DMS53 treated with DMSO at 0.1 percent for 48 hours (cell line): ENCODE results near the gene REV3L.
"Not testable (repeated sequence)": the region's sequence is repeated elsewhere in the genome, so short reads cannot be mapped to it uniquely, and the experiment has no call there.

Experiments used
- DNase-seq: peaks from one replicate; lab custom pipeline; 2025; ENCODE audit not compliant: unreplicated experiment; lab: John Stamatoyannopoulos, UW

Gene REV3L

GRCh38 chr6:111300938-111301800 is 181.8 kb downstream of the REV3L start:
- DNase-seq = not testable (repeated sequence)

DNA sequence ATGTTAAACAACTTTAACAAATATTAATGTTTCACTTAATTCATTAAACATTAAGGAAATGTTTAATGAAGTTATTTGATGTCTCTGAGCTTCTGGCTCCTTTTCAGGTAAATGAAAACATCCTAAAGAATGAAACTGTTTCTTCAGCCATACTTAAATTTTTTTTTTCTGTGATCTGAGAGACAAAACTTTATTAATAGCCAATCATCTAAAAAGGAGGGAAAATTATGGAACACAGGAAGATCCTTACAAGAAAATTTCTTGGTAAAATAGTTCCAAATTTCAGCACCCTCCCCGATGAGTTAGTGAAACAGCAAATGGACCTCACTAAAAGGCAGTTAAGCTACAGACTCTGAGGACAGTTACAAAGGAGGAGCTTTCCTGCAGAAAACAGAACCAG is 185.2 kb downstream of the REV3L start:
- DNase-seq = no peak

- no peak for DNase-seq
Measured at GRCh38 chr6:111294374-111294967, 188.5 kb downstream of the REV3L start.

DNA sequence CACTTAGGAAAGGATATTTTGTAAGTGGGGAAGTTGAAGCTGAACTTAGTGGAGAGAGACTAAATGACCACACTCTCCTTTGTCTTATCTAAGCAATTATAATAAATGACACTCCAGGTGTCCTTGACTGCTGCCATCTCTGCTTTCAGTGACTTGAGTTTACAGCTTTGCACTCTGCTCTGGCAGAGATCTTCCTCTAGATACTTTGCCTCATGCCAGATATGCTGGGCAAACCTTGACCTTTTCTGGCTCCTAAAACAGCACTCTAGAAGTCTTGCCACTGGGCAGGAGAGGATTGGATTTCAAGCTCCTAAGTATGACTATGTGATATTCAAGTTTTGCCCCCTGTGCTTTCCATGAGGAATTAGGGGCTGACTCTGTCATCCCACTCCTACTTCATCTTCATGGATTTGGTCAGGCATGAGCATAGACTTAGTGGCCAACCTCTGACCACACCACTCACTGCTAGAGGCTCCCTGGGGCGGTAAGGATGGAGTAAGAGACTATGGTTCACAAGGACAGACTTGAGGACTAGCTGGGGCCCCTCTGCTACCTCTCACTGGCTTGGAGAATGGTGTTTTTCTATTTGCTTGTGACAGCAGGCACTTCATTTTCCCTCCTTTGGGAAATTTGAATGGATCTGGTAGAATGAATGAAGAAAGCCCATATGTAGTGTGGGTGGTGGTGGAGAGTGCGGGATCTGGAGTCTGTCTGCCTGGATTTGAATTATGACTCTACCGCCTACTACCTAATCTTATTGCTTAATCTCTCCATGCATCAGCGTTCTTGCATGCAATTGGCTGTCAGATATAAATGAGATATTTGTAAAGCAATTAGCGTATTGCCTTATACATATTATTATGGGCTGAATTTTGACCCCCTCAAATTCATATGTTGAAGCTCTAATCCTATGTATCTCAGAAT is 191.4 kb downstream of the REV3L start:
- no peak for DNase-seq

DNA sequence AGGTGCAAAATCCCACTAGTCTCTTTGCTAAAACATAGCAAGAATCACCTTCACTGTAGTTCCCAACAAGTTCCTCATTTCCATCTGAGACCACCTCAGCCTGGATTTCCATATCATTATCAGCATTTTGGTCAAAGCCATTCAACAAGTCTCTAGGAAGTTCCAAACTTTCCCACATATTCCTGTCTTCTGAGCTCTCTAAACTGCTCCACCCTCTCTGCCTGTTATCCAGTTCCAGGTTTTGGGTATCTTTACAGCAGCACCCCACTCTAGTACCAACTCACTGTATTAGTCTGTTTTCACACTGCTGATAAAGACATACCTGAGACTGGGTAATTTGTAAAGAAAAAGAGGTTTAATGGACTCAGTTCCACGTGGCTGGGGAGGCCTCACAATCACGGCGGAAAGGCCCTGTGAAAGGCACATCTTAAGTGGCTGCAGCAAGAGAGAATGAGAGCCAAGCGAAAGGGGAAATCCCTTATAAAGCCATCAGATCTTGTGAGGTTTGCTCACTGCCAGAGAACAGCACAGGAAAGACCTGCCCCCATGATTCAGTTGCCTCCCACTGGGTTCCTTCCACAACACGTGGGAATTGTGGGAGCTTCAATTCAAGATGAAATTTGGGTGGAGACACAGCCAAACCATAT is 192.2 kb downstream of the REV3L start:
- not testable (repeated sequence) for DNase-seq

DNA sequence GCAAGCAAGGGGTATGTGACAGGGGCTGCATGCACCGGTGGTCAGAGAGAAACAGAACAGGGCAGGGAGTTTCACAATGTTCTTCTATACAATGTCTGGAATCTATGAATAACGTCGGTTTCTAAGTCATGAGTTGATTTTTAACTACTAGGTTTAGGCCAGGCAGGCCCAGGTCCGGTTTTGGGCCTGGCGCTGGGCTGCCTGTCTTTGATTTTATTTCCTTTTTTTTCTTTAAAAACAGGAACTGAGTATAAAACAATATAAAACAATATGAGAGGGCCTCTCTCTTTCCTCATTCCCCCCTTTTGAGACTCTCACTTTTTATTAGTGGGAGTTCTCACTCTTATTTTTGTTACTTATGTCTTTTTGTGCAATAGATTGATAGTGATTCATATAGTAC is 198.7 kb downstream of the REV3L start:
- DNase-seq = not testable (repeated sequence)

DNA sequence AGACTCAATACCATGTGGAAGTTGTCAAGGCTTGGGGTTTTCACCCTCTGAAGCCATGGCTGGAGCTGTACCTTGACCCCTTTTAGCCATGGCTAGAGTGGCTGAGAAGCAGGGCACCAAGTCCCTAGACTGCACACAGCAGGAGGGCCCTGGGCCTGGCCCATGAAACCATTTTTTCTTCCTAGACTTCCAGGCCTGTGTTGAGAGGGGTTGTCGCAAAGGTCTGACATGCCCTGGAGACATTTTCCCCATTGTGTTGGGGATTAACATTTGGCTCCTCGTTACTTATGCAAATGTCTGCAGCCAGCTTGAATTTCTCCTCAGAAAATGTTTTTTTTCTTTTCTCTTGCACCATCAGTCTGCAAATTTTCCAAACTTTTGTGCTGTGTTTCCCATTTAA is 199.3 kb downstream of the REV3L start:
- no peak for DNase-seq

- DNase-seq = no peak
Measured at GRCh38 chr6:111282515-111282914, 200.5 kb downstream of the REV3L start.

DNA sequence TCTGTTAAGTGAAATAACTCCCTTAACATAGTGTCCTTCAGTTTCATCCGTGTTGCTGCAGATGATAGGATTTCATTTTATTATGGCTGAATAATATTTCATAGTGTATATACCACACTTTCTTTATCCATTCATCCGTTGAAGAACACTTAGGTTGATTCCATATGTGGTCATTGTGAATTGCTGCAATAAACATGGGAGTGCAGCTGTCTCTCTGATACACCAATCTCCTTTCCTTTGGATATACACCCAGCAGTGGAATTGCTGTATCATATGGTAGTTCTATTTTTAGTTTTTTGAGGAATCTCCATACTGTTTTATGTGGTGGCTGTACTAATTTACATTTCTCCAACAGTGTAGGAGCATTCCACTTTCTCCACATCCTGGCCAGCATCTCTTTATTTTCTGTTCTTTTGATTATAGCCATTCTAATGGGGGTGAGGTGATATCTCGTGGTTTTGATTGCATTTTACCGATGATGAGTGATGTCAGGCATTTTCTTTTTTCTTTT is 202.5 kb downstream of the REV3L start:
- no peak for DNase-seq

GRCh38 chr6:111278731-111279130 is 204.3 kb downstream of the REV3L start:
- DNase-seq = no peak

- DNase-seq = no peak
Measured at GRCh38 chr6:111277819-111278218, 205.2 kb downstream of the REV3L start.

DNA sequence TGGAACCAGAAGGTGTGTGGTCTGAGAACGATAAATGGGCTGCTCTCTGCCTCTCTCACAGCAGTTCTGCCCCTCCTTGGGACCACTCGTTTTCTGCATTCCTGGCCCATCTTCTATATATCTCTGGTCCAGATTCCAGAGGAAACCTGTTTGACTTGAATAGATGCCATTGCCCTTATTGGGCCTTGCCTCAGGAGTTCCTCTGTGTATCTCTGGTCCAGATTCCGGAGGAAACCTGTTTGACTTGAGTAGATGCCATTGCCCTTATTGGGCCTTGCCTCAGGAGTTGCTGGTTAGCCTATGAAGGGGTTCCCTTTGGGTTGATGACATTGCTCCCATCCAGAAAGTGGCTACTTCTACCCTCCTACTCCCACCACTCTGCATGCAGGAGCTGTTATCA is 206.3 kb downstream of the REV3L start:
- DNase-seq = no peak

DNA sequence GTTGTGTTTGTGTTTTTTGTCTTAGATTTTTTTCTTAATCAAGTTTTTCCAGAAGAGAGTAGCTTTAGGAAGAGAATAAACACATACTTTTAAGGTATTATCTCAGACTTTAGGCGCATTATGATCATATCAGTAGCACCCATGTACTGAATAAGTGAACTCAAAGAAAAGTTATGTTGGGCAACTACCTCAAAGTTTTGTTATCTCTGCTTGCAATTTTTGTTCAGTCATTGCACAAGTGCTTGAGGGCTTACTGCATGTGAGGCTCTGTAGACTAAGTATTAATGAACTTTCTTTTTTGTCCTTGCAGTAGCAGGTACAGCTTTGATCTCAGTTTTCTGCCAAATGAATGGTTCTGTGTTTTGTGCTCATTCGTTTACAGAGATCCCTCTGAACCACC is 206.7 kb downstream of the REV3L start:
- DNase-seq = no peak

DNA sequence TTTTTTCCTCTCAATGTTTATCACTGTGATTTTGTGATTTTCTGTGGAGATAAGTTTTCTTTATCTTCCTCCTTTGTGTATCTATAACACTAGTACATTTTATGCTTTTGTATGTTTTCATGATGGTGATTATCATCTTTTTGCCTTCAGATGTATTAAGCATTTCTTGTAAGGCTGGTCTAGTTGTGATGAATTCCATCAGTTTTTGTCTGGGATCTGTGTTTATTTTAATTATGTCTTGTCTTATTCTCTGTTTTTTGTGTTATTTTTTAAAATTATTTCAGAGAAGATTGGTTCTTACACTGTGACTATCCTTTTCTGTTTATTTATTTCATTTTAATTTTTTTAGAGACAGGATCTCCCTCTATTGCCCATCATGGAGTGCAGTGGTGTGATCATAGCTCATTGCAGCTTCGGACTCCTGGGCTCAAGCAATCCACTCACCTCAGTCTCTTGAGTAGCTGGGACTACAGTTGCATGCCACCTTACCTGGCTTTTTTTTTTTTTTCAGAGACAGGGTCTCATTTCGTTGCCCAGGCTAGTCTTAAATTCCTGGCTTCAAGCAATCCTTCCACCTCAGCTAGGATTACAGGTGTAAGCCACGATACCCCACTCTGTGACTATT is 208.3 kb downstream of the REV3L start:
- DNase-seq = no peak

DNA sequence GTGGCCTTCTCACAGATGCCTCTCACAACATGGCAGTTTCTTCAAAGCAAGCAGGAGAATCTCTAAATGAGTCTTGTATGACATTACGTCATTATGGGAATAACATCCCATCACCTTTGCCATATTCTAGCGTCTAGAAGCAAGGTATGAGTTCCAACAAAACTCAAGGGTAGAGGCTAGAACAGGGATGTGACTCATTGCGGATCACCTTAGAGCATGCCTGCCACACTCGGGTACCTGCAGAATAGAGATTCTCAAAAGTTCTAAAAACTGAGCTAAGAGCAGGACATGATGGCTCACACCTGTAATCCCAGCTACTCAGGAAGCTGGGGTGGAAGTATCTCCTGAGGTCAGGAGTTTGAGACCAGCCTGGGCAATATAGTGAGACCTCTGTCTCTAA is 212.9 kb downstream of the REV3L start:
- DNase-seq = no peak

DNA sequence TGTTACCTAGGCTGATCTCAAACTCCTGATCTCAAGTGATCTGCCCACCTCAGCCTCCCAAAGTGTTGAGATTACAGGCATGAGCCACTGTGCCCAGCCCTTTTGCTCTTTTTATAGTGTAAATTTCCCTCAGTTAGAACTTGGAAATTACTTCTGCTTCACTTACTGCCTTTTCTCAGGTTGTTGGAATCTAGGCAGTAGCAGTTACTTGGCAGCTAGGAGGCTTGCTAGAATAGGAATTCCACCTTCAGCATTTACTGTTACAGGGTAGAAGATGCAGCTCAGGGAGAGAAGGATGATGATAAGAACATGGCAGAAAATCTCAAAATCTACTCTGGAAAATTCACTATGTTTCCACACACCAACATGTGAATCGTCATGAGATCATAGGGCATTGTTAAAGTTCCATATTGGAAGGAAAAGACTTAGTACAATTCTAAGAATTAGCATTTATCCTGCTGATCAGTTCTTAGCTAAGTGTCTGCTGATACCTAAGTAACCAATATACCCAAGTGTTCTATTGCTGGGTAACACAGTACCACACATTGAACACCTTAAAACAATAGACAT is 213.5 kb downstream of the REV3L start:
- DNase-seq = no peak

GRCh38 chr6:111267764-111268333 is 215.2 kb downstream of the REV3L start:
- DNase-seq = no peak

GRCh38 chr6:111266276-111266675 is 216.7 kb downstream of the REV3L start:
- no peak for DNase-seq

GRCh38 chr6:111265842-111266241 is 217.2 kb downstream of the REV3L start:
- no peak for DNase-seq

DNA sequence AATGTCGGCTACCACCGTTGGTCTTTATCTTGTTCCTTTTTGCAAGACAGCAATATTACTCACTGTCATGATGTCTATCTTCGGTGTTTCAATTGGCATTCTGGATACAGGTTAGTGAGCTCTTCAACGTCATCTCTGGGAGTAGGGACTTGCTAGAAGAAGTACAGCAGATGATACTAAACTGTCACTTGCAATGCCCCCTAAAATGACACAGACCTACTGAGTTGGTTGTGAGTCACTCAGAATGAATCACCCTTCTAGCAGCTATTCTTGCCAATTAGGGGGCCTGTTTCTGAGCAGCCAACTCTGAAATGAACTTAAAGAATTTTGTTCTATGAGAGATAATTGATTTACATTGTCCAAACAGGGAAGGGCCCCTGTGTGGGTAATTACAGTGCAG is 219.2 kb downstream of the REV3L start:
- no peak for DNase-seq
